ENCODE data around the gene COMMD3.
"Not testable (repeated sequence)": the region's sequence is repeated elsewhere in the genome, so short reads cannot be mapped to it uniquely, and the experiment has no call there.

COMMD3 gene

DNA sequence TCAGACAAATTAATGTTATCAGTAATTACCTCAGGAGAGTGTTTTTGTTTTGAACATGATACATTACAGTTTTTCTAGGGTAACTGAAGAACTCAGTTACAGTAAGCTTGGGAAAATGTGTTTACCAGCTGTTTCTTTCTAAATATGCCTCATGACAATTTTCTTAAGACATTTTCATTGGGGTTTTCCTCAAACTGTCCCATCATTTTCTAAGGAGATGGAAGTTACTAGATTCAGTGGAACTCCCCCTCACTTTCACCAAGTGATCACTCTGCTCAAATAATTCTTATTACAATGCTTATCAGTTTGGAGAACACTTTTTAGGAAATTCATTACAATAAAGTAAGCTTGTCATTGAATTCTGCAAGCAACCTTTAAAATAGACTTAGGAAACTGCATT, 22.7 kb downstream of the COMMD3 start:
- DNase-seq (ENCODE audit: low read depth), result no peak

DNA sequence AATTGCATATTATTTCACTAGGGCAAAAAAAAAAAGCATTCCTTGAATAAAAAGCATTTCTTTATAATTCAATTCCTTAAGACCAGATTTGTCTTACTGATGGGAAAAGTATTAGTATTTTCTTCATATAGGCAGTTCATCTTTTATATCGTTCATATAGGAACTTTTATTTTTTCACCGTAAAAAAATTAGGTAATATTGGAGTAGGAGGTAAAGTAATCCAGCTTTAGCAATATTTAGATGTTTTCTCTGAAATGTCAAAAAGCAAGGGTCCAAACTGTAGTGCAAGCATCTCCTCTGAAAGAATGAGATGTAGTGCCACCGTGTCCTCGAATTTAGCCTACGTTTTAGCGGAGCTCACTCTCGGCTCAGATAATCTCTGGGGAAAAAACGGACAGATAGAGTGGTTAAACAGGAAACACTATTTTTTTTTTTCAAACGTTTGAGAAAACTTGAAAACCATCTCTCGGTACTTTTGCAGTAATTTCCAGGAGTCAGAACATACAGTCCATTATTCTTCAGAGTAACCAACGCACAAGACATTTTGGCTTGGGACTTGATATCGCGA, 23.7 kb downstream of the COMMD3 start:
- DNase-seq (ENCODE audit: low read depth), result no peak

DNA sequence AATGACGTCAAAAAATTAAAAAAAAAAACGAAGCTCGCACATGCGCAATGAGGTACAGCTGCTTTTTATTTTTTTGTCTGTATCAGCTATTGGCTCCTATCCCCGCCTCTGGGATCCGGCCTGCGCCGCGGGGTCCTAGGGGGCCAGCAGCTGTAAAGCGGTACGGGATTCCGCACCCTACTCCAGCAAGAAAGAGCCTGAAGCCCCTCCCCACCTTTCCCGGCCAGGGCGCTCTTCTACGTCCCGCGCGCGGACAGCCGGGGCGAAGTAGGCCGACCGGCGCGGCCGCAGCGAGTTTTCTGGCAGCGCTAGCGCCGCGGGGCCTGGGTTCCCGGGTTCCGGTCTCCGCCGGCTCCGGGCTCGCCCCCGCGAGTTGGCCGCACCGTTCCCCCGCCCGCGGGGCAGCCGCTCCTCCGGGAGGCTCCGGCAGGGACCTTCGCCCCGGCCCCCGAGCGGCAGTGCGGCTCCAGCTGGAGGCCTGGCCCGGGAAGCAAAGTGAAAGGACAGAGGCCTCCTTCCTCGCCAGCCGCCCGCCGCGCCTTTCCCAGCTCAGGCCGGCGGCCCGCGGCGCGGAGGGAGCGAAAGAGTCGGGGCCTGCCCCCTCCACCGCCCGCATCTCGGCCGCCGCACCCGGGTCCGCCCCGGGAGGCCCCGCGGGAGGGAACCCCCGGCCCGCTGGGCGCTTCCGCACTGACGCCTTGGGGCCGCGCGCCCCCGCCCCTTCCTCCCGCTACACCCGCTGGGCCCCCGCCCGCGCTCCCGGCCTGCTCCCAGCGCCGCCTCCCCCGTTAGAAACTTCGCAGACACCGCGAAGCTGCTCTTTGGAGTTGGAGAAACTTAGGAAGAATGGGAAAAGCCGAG, 24.4 kb downstream of the COMMD3 start:
- peak; percentile 62 for DNase-seq (ENCODE audit: low read depth)

DNA sequence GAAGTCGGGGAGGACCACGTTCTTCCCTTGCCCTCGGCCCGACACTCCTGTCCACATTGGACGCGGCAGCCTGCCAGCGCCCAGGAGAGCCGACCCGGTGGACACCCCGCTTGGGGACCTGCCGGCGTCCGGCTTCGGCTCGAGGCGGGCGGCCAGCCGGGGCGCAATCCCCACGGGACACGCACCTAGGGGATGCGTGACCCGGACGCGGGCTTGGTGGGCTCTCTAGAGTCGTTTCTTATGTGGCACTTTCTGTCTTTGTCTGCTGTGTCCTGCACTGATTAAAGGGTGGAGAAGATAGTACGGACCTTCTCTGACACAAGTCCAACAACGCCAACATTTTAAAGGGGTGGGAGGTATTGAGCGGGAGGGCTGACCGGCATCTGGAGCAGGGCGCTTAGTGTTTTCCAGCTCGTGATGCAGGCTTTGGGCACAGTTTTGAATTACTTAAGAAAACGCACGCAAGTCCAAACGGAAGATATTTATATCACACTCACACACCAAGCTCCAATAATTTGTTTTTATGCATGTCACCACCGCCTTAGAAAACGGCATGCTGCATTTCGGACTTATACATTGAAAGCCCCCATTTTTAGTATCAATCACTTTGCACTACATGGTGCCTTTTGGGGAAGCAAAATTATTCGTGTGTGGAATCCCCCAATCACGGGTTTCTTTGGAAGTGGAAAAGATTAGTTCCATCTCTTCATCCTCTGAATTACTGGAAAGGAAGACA, 25.2 kb downstream of the COMMD3 start:
- no peak for DNase-seq (ENCODE audit: low read depth)

DNA sequence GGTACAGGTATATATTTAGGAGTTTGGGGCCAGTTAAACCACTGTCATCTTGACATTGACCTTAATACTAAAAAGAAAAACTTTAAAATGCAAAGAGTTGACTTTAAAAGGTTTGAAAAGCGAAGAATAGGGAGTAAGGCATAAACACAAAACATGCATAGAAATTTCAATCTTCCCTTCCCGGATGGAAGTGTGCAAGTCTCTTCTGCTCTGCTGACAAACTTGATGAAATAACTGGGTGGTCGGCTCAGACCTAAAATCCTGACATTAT, 25.7 kb downstream of the COMMD3 start:
- DNase-seq (ENCODE audit: low read depth), result no peak

DNA sequence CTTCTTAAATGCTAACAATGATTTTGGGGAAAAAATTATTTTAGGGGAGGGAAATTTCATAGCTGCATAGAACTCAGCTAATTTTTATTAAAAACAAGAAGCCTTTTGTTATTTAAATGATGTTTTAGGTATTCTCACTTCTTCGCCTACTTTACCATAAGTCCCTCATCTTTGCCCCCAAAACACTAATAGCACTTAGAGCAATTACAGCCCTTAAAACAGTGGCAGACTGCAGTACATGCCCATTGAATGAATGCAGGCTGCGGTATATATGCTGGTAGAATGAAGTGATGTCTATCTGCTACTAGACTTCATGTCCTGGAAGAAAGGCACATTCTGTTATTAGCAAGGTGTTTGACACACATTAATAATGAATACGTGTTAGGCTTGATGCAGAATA, 26.2 kb downstream of the COMMD3 start:
- DNase-seq (ENCODE audit: low read depth), result no peak

DNA sequence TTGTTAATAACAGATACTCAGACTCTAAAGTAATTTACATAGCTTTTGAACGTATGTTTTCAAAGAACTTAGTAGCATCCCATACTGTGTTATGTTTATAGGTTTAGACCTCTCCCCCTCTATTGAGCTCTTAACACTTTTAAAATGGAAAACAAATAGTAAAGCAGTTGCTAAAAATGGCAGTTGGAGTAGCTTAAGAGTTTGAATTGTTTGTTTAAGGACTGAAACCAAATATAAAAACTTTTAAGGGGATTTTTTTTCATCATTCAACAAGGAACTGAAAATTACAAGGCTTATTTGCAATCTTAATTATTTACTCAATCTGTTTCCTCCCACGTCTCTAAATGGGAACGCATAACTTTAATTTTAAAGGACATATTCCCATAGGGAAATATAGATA, 27.5 kb downstream of the COMMD3 start:
- DNase-seq (ENCODE audit: low read depth), result no peak

DNA sequence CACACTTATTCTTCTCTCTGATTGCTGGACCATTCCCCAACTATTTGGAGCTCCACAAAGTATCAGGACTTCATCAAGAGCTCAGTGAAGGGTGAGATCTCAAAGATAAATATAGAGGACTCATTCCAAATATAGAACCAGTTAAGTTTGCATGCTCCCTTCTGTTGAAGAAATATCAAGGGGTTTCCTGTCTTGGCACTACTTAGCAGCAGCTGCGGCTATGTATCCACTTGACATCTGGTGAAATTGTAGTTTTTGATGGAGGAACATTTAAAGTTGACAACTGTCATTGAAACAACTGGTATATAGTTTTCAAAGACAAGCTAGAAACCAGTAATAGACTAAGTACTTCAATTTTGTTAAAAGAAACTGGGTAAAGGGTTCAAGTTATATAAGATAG, 28.1 kb downstream of the COMMD3 start:
- no peak for DNase-seq (ENCODE audit: low read depth)

DNA sequence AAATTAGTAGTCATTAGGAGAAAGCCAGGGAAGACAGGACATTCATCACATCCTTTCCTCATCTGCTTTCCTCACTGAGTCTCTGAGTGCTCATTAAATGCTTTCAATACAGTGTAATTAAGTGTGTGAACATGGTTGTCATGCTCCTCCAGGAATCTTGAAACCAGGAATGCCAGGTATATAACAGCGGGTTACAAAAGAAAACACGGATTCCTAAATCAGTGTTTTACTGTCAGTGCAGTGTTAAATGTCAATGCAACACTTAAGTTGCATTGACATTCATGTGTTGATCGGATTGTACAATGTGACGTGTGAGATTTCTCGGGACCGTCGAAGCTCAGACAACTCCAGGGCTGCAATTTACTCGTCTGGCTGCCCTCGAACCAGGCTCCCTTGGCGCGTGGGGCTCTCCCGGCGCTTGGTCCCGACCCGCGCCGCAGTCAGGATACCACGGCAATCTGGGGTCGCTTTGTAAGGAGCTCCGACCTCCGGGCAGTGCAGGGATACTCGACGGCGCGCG, 28.7 kb downstream of the COMMD3 start:
- DNase-seq (ENCODE audit: low read depth), result no peak

DNA sequence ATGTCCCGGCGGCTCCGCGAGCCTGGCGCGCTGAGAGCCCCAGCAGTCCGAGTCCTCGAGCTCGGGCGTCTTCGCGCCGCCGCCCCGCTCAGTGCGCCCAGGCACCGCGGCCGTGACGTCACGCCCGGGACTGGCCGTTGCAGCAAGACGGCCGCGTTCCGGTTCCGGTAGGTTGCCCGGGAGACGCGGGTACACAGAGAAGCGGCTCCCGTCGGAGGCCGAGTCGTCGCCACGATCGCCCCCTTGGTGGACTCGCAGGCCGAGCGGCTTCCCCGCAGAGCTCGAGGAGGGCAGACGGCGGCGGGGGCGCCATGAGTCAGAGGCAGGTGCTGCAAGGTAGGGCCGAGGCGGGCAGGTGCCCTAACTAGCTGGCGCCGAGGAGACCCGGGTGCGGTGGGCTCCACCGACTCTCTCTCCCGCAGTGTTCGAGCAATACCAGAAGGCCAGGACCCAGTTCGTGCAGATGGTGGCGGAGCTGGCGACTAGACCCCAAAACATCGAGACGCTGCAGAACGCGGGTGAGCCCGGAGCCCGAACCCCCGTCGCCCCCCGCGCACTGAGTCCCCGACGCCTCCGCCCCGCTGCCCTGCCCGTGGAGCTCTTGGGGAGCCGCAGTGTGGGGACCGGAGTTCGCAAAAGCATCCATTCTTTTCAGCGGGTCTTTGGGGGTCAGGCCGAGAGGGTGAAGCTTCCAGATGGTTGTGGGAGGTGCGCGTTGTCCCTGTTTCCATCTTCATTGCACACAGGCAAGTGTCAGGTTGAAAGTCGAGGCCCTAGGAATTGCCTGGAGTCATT, 29.3 kb downstream of the COMMD3 start, which contains the start of gene SPAG6:
Gene SPAG6 (plus strand): TSS at position 196 of the 795 bp plus-strand sequence. CDS start 116 bp downstream, at position 312.
- no peak for DNase-seq (ENCODE audit: low read depth)

DNA sequence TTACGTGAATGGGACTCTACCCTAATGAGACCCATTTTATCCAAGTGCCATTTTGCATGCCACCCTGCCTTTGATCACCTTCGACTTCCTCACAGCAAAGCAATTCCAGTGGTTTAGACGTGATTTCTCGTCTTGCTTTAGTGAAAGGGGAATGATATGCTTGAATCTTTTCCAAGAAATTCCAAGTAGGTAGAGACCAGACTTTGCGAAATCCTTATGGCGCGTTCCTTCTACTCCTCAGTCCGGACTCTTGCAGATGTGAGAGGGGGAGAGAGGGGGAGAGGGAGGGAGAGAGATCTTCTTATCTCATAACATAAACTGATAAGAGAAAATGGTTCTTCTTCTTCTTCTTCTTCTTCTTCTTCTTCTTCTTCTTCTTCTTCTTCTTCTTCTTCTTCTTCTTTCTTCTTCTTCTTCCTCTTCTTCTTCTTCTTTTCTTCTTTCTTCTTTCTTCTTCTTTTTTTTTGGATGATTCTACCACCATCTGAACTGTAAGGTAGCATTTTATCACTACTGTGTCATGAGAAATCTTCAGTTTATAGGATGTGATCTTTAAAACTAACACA, 30.0 kb downstream of the COMMD3 start:
- no peak for DNase-seq (ENCODE audit: low read depth)

DNA sequence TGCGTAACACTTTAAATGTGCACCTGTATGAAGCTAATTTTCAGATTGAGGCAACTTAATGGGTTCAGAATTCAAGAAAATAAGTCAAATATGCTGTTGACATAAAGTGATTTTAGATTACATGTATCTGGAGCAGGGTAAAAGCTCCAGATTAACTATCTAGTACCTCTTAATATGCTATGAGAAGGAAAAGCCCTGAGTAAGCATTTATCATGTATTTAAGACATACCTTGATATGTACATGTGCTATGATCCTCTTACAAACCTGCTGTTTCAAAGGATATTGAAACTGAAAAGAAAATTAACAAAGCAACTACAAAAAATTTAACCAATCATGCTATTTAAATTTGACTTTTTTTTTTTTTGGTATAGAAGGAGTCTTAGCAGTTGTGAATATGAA, 33.6 kb downstream of the COMMD3 start:
- DNase-seq (ENCODE audit: low read depth), result no peak

DNA sequence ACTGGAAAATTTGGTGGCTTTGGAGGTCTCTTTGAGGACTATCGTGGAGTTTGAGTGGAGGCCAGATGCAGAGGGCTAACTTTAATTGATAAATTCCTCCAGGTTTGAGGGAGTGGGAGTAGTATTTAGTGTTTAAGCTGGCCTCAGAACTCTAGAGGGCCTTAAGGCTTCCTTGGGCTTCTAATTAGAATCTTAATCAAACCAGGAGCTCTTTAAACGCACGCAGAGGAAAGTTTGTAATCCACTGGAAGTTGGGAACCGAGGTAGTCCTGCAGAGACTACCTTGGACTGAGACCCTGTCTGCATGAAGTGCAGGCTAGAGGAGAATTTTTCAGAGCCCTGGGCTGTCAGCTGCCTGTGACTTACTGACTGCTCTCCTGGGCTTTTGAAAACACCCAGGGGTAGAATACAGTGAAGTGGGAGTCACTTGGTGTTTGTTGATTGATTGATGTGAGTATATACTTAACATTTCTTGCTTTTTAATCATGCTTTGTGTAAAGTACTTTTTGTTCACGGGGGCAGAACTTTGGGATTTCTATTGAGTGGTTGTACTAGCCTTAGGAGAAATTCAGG, 35.0 kb downstream of the COMMD3 start:
- DNase-seq (ENCODE audit: low read depth), result no peak

DNA sequence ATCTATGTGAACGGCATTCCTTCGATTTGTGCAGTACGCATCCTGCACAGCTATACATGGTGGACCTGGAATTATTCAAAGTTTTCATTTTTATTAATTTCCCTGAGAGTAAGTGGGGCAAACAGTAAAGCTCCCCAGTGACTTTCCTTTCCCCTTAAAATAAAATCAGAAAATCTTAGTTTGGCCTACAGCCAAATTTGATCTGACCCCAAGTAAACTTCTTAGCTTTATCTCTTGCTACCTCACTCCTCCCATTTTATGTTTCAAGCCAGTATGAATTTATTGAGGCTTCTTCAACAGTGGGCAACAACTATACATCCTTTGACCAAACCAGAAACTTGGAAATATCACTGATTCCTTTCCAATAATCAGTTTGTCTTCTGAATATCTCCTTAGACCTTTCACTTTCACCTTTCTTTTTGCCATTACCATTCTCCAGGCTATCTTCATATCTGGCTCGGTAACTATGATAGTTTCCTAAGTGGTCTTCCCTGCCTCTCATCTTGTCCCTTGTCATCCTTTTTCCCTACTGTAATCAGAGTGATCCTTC, 40.2 kb downstream of the COMMD3 start:
- DNase-seq (ENCODE audit: low read depth), result no peak

DNA sequence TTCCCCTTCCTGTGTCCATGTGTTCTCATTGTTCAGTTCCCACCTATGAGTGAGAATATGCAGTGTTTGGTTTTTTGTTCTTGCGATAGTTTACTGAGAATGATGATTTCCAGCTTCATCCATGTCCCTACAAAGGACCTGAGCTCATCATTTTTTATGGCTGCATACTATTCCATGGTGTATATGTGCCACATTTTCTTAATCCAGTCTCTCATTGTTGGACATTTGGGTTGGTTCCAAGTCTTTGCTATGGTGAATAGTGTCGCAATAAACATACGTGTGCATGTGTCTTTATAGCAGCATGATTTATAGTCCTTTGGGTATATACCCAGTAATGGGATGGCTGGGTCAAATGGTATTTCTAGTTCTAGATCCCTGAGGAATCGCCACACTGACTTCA, 41.6 kb downstream of the COMMD3 start:
- DNase-seq (ENCODE audit: low read depth), result not testable (repeated sequence)

DNA sequence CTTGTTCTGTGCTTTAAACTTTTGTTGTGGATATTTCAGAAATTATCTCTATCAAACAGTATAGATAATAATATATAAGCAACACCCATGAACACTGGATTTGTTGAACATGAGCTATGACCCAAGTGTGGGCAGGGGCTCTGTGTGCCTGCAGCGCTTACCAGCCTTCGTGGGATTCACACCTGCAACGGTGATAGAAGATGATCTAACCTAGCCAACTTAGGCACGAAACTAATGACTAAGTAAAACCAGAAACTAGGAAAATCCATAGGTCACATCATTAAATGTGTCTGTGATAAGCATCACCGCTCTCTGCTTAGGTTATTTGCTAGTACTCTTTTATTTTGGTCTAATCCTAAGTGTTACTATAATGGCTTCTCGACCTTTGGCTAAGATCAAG, 47.1 kb downstream of the COMMD3 start:
- no peak for DNase-seq (ENCODE audit: low read depth)

DNA sequence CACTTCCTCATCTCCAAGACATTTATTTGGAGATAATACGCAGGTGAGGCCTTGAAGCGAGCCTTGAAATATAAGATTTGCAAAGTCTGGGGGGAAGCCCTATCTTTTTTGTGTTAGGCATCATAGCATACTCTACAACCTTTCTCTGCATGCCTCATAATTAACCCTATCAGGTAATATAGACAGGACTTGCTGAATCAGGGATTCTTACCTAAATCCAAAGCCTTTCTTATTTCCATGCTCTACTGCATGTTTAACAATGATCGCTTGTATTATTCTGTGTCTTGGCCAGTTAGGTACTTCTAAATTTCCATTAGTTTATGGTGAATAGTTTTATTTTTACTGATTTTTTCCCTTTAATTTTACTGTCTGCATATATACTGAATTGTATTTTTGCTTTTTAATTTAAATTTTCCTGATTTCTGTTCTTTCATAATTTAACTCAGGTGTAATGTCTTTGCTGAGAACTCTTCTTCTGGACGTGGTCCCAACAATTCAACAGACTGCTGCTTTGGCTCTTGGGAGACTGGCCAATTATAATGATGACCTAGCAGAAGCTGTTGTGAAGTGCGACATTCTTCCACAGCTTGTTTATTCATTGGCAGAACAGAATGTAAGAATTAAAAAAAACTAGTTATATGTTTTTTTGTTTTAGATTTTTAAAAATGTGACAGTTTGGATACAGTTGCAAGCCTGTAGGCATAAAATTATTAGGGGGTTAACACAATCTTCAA, 48.4 kb downstream of the COMMD3 start:
- DNase-seq (ENCODE audit: low read depth), result no peak

DNA sequence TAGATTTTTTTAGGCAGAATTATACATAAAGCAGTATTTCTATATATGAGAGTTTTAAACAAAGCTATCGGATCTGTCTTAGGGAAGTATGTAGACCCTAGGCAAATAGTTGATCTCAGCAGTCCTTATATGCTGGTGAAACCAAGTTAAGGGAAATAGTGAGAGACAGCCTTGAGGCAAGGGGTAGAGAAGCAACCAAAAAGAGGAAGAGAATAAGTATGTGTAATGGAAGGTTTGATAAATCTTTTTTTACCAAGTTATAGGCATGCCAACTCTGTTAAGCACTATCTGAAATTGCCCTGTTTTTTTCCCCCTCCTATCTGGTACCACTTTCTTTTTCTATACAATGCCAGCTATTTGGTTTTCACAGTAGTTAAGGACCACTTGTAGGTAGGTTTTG, 49.0 kb downstream of the COMMD3 start:
- DNase-seq (ENCODE audit: low read depth), result no peak

DNA sequence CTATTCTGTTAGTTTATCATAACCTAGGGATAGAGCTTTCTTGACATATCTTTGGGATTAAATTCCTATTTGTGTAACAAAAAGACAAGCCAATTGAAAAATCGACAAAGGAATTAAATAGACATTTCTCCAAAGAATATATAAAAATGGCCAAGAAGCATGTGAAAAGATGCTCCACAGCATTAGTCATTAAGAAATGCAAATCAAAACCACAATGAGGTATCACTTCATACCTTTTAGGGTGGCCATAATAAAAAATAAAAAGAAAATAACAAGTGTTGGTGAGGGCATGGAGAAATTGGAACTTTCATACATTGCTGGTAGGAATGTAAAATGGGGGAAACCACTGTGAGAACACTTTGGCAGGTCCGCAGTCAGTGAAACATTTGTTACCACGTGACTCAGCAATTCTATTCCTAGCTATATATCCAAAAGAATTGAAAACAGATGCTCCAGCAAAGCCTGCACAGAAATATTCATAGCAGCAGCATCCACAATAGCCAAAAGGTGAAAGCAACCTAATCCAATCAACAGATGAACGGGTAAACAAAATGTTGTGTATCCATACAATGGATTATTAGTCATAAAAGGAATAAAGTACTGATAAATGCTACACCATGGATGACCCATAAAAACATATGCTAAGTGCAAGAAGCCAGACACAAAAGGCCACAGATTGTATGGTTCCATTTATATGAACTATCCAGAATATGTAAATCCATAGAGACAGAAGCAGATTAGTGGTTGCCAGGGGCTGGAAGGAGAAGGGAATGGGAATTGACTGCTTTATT, 49.7 kb downstream of the COMMD3 start:
- DNase-seq (ENCODE audit: low read depth), result no peak

DNA sequence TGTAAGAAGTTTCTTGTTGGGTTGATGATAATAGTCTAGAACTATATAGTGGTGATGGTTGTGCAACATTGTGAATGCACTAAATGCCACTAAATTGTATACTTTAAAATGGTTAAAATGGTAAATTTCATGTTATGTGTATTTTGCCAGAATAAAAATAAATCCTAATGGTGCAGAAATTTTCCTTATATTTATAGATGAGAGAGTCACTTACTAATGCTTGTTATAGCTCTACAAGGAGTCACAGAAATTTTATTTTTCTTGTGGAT, 50.2 kb downstream of the COMMD3 start:
- DNase-seq (ENCODE audit: low read depth), result no peak

Data from HS-27A (cell line).